Measurements from ENCODE around the gene SYDE2.

DNA sequence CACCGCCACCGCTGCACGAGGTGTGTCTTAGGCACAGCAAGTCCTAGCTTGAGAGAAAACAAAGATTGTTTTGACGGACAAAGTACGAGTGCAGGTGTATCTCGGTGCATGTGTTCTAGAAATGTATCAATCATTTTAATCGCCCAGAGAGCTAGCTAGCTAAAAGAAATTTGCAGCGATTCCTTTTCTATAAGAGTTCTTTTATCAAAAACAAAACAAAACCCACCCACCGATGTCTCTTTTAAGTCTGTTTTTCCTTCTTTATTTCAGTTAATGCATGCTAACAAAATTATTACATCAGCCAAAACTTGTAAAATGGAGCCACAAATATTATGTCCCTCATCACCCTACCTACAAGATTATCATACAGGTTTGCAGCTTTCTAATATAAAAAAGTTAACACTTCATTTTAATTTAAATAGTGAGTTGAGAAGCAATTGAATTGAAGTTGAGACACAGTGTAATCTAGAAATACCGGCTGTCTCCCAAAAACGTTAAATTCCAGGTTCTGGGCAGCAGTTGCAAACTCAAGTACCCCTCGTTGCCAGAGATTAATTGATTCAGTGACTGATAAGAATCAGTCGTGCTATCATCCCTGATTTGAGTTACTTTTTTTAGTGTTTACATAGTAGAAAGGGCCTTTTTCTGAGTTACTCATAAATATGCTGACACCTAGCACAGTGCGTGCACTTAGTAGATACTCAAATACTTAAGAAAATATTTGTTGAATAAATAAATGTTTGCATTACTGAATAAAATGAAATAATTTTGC is 1.5 kb upstream of the SYDE2 start:
- no peak for TF ChIP-seq POLR2A (IDR thresholded peaks at IDR 0.05)
- TF ChIP-seq, protein P1, sequence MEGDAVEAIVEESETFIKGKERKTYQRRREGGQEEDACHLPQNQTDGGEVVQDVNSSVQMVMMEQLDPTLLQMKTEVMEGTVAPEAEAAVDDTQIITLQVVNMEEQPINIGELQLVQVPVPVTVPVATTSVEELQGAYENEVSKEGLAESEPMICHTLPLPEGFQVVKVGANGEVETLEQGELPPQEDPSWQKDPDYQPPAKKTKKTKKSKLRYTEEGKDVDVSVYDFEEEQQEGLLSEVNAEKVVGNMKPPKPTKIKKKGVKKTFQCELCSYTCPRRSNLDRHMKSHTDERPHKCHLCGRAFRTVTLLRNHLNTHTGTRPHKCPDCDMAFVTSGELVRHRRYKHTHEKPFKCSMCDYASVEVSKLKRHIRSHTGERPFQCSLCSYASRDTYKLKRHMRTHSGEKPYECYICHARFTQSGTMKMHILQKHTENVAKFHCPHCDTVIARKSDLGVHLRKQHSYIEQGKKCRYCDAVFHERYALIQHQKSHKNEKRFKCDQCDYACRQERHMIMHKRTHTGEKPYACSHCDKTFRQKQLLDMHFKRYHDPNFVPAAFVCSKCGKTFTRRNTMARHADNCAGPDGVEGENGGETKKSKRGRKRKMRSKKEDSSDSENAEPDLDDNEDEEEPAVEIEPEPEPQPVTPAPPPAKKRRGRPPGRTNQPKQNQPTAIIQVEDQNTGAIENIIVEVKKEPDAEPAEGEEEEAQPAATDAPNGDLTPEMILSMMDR (IDR thresholded peaks at IDR 0.05), result no peak

All from stomach (tissue), 4 donors.